MCF 10A (cell line): ENCODE results near the gene INSL4. TPM values are rescaled to one million over a fixed set of nuclear protein-coding genes. Genes with fewer than 3 reads are reported as not detected.

Experiments used
- BruUV-seq: library from RNA; stranded (reverse); fragments of 400-500 nt; replicated peaks from 2 replicates; lab custom pipeline; 2021; lab: Mats Ljungman, UMichigan
- CTCF ChIA-PET: fragments of 300-600 bp; sonication (Branson Sonifier 250); formaldehyde crosslinking; extraction: SDS; loops from one replicate; lab custom pipeline; 2021; ENCODE audit warnings: antibody characterized with exemption, inconsistent platforms; lab: Yijun Ruan, JAX
- POLR2A ChIA-PET: fragments of 300-600, 350-650 bp; sonication (Branson Sonifier 250); formaldehyde crosslinking; extraction: SDS; loops from one replicate; lab custom pipeline; 2020; ENCODE audit warnings: antibody characterized with exemption, inconsistent platforms; lab: Yijun Ruan, JAX
- DNase-seq: peaks from one replicate; pipeline ENCODE4 v3.0.0-alpha.2; 2018; ENCODE audit not compliant: unreplicated experiment
- H3K27ac Mint-ChIP-seq: one replicate; pipeline ENCODE4 v1.8.0; 2022; ENCODE audit warnings: mild to moderate bottlenecking, low read depth, mixed read lengths; ENCODE audit not compliant: unreplicated experiment
- H3K27me3 Mint-ChIP-seq: one replicate; pipeline ENCODE4 v1.8.0; 2022; ENCODE audit warnings: mixed read lengths; ENCODE audit not compliant: insufficient read depth, unreplicated experiment
- H3K36me3 Mint-ChIP-seq: one replicate; pipeline ENCODE4 v1.8.0; 2022; ENCODE audit warnings: mild to moderate bottlenecking, moderate library complexity, mixed read lengths; ENCODE audit not compliant: insufficient read depth, unreplicated experiment
- H3K4me1 Mint-ChIP-seq: one replicate; pipeline ENCODE4 v1.8.0; 2022; ENCODE audit warnings: mixed read lengths; ENCODE audit not compliant: insufficient read depth, unreplicated experiment
- H3K4me3 Mint-ChIP-seq: one replicate; pipeline ENCODE4 v1.8.0; 2022; ENCODE audit warnings: mild to moderate bottlenecking, moderate library complexity, mixed read lengths; ENCODE audit not compliant: unreplicated experiment
- H3K9me3 Mint-ChIP-seq: one replicate; pipeline ENCODE4 v1.8.0; 2022; ENCODE audit warnings: mixed read lengths; ENCODE audit not compliant: unreplicated experiment
- intact Hi-C: fragments of 100-400 bp; cut with micrococcal nuclease; formaldehyde crosslinking; loops from 2 replicates; pipeline ENCODE4 v1.14.1; 2022
- total RNA-seq: library from RNA; stranded (reverse); gene quantifications from 2 replicates; pipeline ENCODE4 v1.2.3, GENCODE V29; 2022
- TF ChIP-seq, protein P1 (sequence below): fragments of 200-600 bp; IDR thresholded peaks from one replicate; pipeline ENCODE4 v1.8.0; 2022; ENCODE audit warnings: antibody characterized with exemption, mild to moderate bottlenecking; ENCODE audit not compliant: unreplicated experiment

INSL4 gene
- total RNA-seq, 1 experiment from 2014 or later, result not detected

DNA sequence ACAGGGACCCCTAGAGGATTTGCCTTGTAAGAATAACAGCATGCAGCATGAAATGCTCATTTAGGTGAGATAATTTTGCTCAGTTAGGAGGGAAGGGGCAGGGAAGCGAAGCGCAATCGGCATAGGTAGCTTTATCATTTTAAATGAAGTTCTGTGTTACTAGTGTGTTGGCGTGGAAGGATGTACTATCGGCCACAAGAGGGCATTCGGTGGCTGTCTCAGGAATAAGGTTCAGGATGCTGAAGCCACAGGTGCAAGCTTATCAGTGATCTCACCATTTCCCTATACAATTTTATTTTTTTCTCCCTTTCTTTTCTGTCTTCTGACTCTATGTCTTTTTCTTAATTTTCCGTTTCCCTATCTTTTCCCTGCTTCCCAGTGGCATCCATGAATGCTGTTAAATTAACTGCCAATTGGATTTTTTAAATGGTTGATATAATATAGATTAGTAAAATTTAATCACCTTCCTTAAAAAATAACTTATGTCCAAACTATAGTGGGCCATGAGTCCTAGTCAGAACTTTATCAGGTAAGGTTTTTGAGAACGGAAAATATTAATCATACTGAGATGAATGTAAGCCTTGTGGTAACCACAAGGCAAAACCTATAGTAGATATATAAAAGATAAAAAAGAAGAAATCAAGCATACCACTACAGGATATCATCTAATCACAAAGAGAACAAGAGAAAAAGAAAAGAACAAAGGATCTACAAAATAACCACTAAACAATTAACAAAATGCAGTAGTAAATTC lies 44.6 kb upstream of the INSL4 start:
- Mint-ChIP-seq H3K27ac (no peak overlapping the region), H3K4me1 (peaks cover 4% of the 10 kb centered on the region), H3K36me3 (no peaks in the 10 kb centered on the region), H3K4me3 (no peak overlapping the region), H3K9me3 (no peaks in the 10 kb centered on the region), H3K27me3 (peaks cover 26% of the 10 kb centered on the region)
- no TSS peak for BruUV-seq
- POLR2A ChIA-PET, result interaction anchor here (1.0 kb wide), 1 partner anchor 263 kb away, joined by 4 read pairs; no protein-coding TSS in a partner anchor
- CTCF ChIA-PET, result interaction anchor here (0.5 to 3.6 kb wide), 47 partner anchors 9 to 1488 kb away, joined by 3 to 25 read pairs (median 4); partner anchors contain the start of genes CD274, PDCD1LG2 and PLGRKT
- peak; percentile 75 for DNase-seq
- intact Hi-C loops, result loop anchor here (1.0 to 5.0 kb wide), 5 partner anchors 82 to 424 kb away; no protein-coding TSS in a partner anchor
- TF ChIP-seq, protein P1, sequence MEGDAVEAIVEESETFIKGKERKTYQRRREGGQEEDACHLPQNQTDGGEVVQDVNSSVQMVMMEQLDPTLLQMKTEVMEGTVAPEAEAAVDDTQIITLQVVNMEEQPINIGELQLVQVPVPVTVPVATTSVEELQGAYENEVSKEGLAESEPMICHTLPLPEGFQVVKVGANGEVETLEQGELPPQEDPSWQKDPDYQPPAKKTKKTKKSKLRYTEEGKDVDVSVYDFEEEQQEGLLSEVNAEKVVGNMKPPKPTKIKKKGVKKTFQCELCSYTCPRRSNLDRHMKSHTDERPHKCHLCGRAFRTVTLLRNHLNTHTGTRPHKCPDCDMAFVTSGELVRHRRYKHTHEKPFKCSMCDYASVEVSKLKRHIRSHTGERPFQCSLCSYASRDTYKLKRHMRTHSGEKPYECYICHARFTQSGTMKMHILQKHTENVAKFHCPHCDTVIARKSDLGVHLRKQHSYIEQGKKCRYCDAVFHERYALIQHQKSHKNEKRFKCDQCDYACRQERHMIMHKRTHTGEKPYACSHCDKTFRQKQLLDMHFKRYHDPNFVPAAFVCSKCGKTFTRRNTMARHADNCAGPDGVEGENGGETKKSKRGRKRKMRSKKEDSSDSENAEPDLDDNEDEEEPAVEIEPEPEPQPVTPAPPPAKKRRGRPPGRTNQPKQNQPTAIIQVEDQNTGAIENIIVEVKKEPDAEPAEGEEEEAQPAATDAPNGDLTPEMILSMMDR, result peak; percentile 88

DNA sequence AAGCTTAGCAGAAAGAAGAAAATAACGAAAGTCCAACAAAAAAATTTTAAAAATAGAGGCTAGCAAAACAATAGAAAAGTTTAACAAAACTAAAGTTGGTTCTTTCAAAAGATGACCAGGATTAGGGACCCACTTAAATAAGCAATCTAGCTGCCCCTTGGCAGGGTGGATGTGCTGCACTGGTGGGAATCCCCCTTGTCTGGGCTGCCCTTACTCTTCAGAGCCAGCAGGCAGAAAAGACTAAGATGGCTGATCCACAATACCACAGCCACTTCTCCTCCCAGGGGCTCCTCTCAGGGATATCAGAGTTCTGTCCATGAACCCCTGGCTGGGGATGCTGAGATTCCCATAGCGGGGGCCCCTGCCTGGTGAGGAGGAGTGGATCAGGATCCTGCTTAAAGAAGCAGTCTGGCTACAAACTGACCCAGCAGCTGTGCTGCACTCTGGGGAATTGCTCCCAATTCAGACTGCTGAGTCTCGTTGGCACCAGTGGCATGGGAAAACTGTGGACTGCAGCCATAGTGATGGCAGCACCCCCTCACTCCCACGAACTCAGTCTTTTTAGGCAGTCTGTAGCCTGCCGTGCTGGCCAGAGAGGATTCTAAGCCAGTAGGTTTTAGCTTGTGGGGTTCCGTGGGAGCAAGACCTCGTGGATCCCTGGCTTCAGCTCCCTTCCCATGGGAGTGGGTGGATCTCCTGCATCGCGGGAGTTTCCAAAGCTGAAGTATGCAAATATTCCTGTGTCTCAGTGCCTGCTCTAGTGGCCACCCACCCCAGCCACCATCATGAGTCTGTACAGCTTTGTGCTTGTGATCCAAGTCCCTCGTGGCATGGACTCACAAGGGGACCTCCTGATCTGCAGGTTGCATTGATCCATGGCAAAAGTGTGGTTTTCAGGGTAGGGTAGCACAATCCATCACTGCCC lies 42.9 kb upstream of the INSL4 start:
- peaks cover 26% of the 10 kb centered on the region for H3K27me3 Mint-ChIP-seq
- H3K36me3 Mint-ChIP-seq, result no peaks in the 10 kb centered on the region
- no peak overlapping the region for H3K27ac Mint-ChIP-seq
- peaks cover 4% of the 10 kb centered on the region for H3K4me1 Mint-ChIP-seq
- TF ChIP-seq, protein P1, result no peak
- CTCF ChIA-PET, result interaction anchor here (0.6 to 3.6 kb wide), 18 partner anchors 11 to 1686 kb away, joined by 3 to 21 read pairs (median 4); partner anchors contain the start of gene CD274
- no peak overlapping the region for H3K4me3 Mint-ChIP-seq
- DNase-seq, result no peak
- POLR2A ChIA-PET, result interaction anchor here (1.3 kb wide), 1 partner anchor 249 kb away, joined by 4 read pairs; the partner anchor contains the start of gene PLGRKT
- no TSS peak for BruUV-seq
- H3K9me3 Mint-ChIP-seq, result no peaks in the 10 kb centered on the region
- intact Hi-C loops, result loop anchor here (5.0 kb wide), 1 partner anchor 426 kb away; no protein-coding TSS in a partner anchor

DNA sequence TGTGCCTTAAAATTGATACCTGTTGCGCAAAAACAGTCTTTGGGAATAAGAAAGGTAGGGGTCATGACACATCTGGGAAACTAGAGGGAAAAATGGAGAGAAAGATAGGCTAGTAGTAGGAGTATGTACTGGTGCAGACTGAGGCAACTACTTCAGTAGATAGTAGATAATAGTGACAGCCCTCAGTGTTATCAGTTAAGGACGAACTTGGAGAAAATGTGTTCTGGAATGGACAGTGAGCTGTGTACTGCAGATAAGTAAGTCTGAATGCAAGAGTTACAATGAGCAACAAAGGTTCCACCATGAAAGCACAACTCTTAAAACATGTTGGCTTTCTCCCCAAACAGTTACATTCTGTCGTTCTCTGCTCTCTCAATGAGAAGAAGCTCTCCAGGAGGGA lies 39.2 kb upstream of the INSL4 start:
- H3K27ac Mint-ChIP-seq, result no peak overlapping the region
- H3K36me3 Mint-ChIP-seq, result no peaks in the 10 kb centered on the region
- no peak for DNase-seq
- BruUV-seq, result no TSS peak
- POLR2A ChIA-PET, result no interaction called here
- H3K27me3 Mint-ChIP-seq, result peaks cover 26% of the 10 kb centered on the region
- intact Hi-C loops, result no loop called here
- no peak overlapping the region for H3K4me3 Mint-ChIP-seq
- CTCF ChIA-PET, result interaction anchor here (0.7 to 0.8 kb wide), 2 partner anchors 72 to 408 kb away, joined by 3 to 4 read pairs; no protein-coding TSS in a partner anchor
- H3K9me3 Mint-ChIP-seq, result no peaks in the 10 kb centered on the region
- H3K4me1 Mint-ChIP-seq, result no peaks in the 10 kb centered on the region
- TF ChIP-seq, protein P1, result no peak
